Measurements from ENCODE around the gene MYO3A. TPM values are rescaled to one million over a fixed set of nuclear protein-coding genes. Genes with fewer than 3 reads are reported as not detected.

The MYO3A gene
- total RNA-seq, 1 donor from 2014 or later, result not detected

- intact Hi-C loops (cut with micrococcal nuclease), result no loop called here
Measured at GRCh38 chr10:26213157-26213800, 279.2 kb downstream of the MYO3A start.

- intact Hi-C loops (cut with micrococcal nuclease), result no loop called here
Measured at GRCh38 chr10:26214004-26214403, 280.0 kb downstream of the MYO3A start.

GRCh38 chr10:26214551-26215395 lies 280.7 kb downstream of the MYO3A start:
- intact Hi-C loops (cut with micrococcal nuclease), result loop anchor here (5.0 kb wide), 1 partner anchor 1533 kb away; the partner anchor contains the start of gene MKX

GRCh38 chr10:26215396-26215934 lies 281.4 kb downstream of the MYO3A start:
- intact Hi-C loops (cut with micrococcal nuclease), result loop anchor here (5.0 kb wide), 1 partner anchor 1532 kb away; the partner anchor contains the start of gene MKX

- intact Hi-C loops (cut with micrococcal nuclease), result loop anchor here (5.0 kb wide), 1 partner anchor 1531 kb away; the partner anchor contains the start of gene MKX
Measured at GRCh38 chr10:26215935-26216584, 282.0 kb downstream of the MYO3A start.

GRCh38 chr10:26216585-26217395 lies 282.8 kb downstream of the MYO3A start, which contains the start of gene GAD2:
TSS of gene GAD2 (plus strand) at chr10:26216774. CDS start at chr10:26216810, 36 bp downstream.
- intact Hi-C loops (cut with micrococcal nuclease), result loop anchor here (5.0 kb wide), 1 partner anchor 1531 kb away; the partner anchor contains the start of gene MKX

GRCh38 chr10:26217396-26218086 lies 283.5 kb downstream of the MYO3A start:
- intact Hi-C loops (cut with micrococcal nuclease), result loop anchor here (5.0 kb wide), 1 partner anchor 1530 kb away; the partner anchor contains the start of gene MKX

- intact Hi-C loops (cut with micrococcal nuclease), result loop anchor here (5.0 kb wide), 1 partner anchor 1528 kb away; the partner anchor contains the start of gene MKX
Measured at GRCh38 chr10:26219676-26220075, 285.6 kb downstream of the MYO3A start.

GRCh38 chr10:26220901-26221300 lies 286.9 kb downstream of the MYO3A start:
- intact Hi-C loops (cut with micrococcal nuclease), result no loop called here

GRCh38 chr10:26221541-26221940 lies 287.5 kb downstream of the MYO3A start:
- intact Hi-C loops (cut with micrococcal nuclease), result no loop called here

- intact Hi-C loops (cut with micrococcal nuclease), result no loop called here
Measured at GRCh38 chr10:26222563-26222962, 288.5 kb downstream of the MYO3A start.

- intact Hi-C loops (cut with micrococcal nuclease), result no loop called here
Measured at GRCh38 chr10:26225322-26225721, 291.3 kb downstream of the MYO3A start.

- intact Hi-C loops (cut with micrococcal nuclease), result no loop called here
Measured at GRCh38 chr10:26227786-26228185, 293.8 kb downstream of the MYO3A start.

GRCh38 chr10:26232174-26232573 lies 298.1 kb downstream of the MYO3A start:
- intact Hi-C loops (cut with micrococcal nuclease), result no loop called here

- intact Hi-C loops (cut with micrococcal nuclease), result no loop called here
Measured at GRCh38 chr10:26235761-26236160, 301.7 kb downstream of the MYO3A start.

- intact Hi-C loops (cut with micrococcal nuclease), result no loop called here
Measured at GRCh38 chr10:26238378-26238777, 304.3 kb downstream of the MYO3A start.

- intact Hi-C loops (cut with micrococcal nuclease), result no loop called here
Measured at GRCh38 chr10:26242706-26243350, 308.8 kb downstream of the MYO3A start.

GRCh38 chr10:26243351-26243720 lies 309.3 kb downstream of the MYO3A start:
- intact Hi-C loops (cut with micrococcal nuclease), result no loop called here

GRCh38 chr10:26249681-26250080 lies 315.7 kb downstream of the MYO3A start:
- intact Hi-C loops (cut with micrococcal nuclease), result no loop called here

All from T-helper 1 cell treated with Interleukin-12 subunit alpha and Interleukin-12 subunit beta and Interleukin-4 antibody, amounts not matched to agents 30 ng/mL and 1 ng/mL, for 36 hours (primary cell).